Measurements from ENCODE around the gene TMEM250. TPM values are rescaled to one million over a fixed set of nuclear protein-coding genes. Genes with fewer than 3 reads are reported as not detected.

Gene TMEM250
- total and polyA plus RNA-seq, 2 experiments from 2014 or later, result 25.6 to 29.3 TPM

DNA sequence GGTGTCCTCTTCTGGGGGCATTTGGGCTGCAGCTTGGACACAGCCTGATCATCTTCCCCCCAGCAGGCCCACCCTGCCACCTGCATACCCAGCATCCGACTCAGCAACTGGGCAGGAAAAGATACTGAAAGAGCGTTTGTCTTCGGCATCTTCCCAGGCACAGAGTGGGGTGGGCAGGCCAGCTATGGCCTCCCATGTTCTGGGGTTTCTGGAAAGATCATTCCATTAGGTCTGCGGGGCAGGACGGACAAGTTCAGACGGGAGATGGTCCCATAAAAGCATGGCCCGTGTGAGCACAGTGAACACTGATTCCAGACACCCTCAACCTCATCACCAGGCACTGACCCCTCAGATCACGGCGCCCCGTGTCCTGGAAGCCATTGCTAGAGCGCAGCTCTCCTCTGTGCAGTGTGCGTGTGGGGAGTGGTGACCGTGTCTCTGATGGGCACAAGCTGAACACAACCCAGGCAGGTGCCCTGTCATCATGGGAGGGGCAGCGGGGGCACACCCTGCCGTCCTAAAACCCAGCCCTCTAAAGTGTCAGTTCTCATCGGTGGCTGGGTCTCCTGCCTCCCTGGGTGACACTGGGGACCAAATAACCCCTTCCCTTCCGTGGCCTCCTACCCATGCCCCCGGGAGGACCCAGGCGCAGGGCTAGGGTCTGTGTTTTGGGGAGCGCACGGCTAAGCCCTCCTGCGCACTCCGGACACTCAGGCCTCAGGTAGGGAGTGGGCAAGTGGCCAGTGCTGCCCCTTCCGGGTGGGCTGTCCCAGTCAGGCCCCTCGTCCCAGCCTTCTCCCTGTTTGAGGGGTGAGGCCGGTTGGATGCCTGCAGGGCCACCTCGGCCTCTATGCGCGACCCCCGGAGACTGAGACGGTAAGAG, 13.2 kb upstream of the TMEM250 start:
- H3K27me3 ChIP-seq, result peaks cover 42% of the 10 kb centered on the region
- no peaks in the 10 kb centered on the region for H3K9me3 ChIP-seq (ENCODE audit: low read depth)

DNA sequence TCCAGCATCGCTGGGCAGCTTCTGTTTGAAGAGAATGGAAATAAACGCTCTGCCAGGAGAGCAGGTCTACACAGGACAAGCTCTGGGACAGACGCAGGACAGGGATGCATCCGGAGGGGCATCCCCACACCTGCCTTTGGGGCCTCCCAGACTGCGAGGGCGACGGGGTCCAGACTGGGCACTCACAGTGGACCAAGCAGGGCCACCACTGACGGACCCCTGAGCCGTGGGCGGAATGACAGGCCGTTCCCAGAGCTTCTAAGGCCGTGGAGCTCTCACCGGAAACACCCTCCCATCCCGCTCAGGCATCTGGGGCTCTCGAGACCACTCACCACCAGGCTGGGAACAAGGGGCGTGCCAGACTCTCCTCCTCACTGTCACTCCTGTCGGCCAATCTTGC, 10.5 kb upstream of the TMEM250 start:
- no peak for DNase-seq (ENCODE audit: low read depth in 1 of 2, low spot score in 1 of 2)

More for the DNA sequence above, 13.2 kb upstream of the TMEM250 start:
- peaks cover 7% of the 10 kb centered on the region for H3K4me1 ChIP-seq (ENCODE audit: low read depth)
- DNase-seq (ENCODE audit: low read depth in 1 of 2, low spot score in 1 of 2), result no peak
- H3K36me3 ChIP-seq, result no peaks in the 10 kb centered on the region
- TF ChIP-seq, protein P1, sequence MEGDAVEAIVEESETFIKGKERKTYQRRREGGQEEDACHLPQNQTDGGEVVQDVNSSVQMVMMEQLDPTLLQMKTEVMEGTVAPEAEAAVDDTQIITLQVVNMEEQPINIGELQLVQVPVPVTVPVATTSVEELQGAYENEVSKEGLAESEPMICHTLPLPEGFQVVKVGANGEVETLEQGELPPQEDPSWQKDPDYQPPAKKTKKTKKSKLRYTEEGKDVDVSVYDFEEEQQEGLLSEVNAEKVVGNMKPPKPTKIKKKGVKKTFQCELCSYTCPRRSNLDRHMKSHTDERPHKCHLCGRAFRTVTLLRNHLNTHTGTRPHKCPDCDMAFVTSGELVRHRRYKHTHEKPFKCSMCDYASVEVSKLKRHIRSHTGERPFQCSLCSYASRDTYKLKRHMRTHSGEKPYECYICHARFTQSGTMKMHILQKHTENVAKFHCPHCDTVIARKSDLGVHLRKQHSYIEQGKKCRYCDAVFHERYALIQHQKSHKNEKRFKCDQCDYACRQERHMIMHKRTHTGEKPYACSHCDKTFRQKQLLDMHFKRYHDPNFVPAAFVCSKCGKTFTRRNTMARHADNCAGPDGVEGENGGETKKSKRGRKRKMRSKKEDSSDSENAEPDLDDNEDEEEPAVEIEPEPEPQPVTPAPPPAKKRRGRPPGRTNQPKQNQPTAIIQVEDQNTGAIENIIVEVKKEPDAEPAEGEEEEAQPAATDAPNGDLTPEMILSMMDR (IDR thresholded peaks at IDR 0.05; ENCODE audit: low read depth, low read length), result no peak
- H3K4me3 ChIP-seq, result no peak overlapping the region
- H3K27ac ChIP-seq, result no peak overlapping the region

DNA sequence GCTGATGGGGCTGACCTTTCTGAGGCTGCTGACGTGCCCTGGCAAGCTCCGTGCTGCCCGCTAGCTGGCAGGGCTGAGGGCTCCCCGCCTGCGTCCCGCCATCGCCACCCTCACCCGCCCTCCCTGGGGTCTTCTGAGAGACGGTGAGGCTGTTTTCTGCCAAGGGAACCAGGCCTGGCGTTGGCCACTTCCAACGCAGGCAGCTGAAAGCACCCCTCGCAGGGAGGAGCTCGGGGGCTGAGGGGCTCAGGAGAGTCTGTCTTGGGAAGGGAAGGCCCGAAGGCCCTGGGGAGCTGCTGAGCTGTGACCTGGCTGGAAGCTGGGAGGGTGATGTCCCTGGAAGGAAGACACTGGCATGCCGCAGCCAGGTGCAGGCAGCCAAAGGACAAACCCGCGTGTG, 9.8 kb upstream of the TMEM250 start:
- H3K4me3 ChIP-seq, result no peak overlapping the region
- H3K27me3 ChIP-seq, result peaks cover 23% of the 10 kb centered on the region
- no peak overlapping the region for H3K27ac ChIP-seq
- no peaks in the 10 kb centered on the region for H3K4me1 ChIP-seq (ENCODE audit: low read depth)
- H3K36me3 ChIP-seq, result no peaks in the 10 kb centered on the region
- TF ChIP-seq, protein P1 (IDR thresholded peaks at IDR 0.05; ENCODE audit: low read depth, low read length), result no peak
- H3K9me3 ChIP-seq (ENCODE audit: low read depth), result no peaks in the 10 kb centered on the region
- DNase-seq (ENCODE audit: low read depth in 1 of 2, low spot score in 1 of 2), result no peak

More for the DNA sequence above, 10.5 kb upstream of the TMEM250 start:
- peaks cover 30% of the 10 kb centered on the region for H3K27me3 ChIP-seq
- H3K4me3 ChIP-seq, result no peak overlapping the region
- no peak overlapping the region for H3K27ac ChIP-seq
- H3K4me1 ChIP-seq (ENCODE audit: low read depth), result no peaks in the 10 kb centered on the region
- no peaks in the 10 kb centered on the region for H3K36me3 ChIP-seq
- TF ChIP-seq, protein P1 (IDR thresholded peaks at IDR 0.05; ENCODE audit: low read depth, low read length), result no peak
- no peaks in the 10 kb centered on the region for H3K9me3 ChIP-seq (ENCODE audit: low read depth)

DNA sequence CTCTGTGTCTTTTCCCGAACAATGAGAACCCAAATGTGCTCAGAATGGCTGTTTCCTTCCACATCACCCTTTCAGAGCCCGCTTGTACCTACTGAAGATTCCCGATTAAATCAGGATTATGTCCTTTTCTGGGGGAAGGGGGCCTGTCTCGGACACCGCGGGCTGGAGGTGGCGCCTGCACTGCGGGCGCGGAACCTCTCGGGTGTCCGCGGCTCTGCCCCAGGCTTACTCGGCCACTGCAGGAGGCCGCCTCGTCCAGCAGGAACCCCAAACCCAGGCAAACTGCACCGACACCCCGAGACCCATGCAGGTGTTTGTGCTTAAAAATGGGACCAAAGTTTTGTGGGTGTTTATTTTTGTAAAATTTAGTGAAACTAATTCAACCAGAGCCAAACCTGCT, 8.6 kb upstream of the TMEM250 start:
- H3K4me3 ChIP-seq, result no peak overlapping the region
- H3K27ac ChIP-seq, result no peak overlapping the region
- no peaks in the 10 kb centered on the region for H3K36me3 ChIP-seq
- H3K4me1 ChIP-seq (ENCODE audit: low read depth), result no peaks in the 10 kb centered on the region
- H3K27me3 ChIP-seq, result peaks cover 18% of the 10 kb centered on the region
- DNase-seq (ENCODE audit: low read depth in 1 of 2, low spot score in 1 of 2), result no peak
- TF ChIP-seq, protein P1 (IDR thresholded peaks at IDR 0.05; ENCODE audit: low read depth, low read length), result no peak
- no peaks in the 10 kb centered on the region for H3K9me3 ChIP-seq (ENCODE audit: low read depth)

DNA sequence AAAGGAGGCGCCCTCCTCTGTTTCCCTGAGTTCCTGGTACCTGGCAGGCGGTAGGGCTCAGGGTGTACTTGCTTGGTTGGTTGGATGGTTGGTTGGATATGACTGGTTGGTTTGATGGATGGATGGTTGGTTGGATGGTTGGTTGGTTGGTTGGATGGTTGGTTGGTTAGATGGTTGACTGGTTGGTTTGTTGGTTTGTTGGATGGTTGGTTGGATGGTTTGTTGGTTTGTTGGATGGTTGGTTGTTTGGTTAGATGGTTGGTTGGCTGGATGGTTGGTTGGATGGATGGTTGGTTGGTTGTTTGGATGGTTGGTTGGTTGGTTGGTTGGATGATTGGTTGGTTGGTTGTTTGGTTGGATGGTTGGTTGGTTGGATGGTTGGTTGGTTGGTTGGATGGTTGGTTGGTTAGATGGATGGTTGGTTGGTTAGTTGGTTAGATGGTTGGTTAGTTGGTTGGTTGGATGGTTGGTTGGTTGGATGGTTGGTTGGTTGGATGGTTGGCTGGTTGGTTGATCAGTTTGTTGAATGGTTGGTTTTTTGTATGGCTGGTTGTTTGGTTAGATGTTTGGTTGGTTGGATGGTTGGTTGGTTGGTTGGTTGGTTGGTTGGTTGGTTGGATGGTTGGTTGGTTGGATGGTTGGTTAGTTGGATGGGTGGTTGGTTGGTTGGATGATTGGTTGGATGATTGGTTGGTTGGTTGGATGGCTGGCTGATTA, 6.5 kb upstream of the TMEM250 start:
- no peak for DNase-seq (ENCODE audit: low read depth in 1 of 2, low spot score in 1 of 2)
- Histone ChIP-seq H3K9me3 (ENCODE audit: low read depth) (no peaks in the 10 kb centered on the region), H3K4me1 (ENCODE audit: low read depth) (no peaks in the 10 kb centered on the region), H3K36me3 (no peaks in the 10 kb centered on the region), H3K4me3 (no peak overlapping the region), H3K27ac (no peak overlapping the region), H3K27me3 (peaks cover 13% of the 10 kb centered on the region)
- TF ChIP-seq, protein P1 (IDR thresholded peaks at IDR 0.05; ENCODE audit: low read depth, low read length), result no peak

Measured in cardiac muscle cell (in vitro differentiated cells and primary cell).